Measurements from ENCODE around the gene WDR5B.
"Not testable (repeated sequence)": the region's sequence is repeated elsewhere in the genome, so short reads cannot be mapped to it uniquely, and the experiment has no call there.

Gene WDR5B

DNA sequence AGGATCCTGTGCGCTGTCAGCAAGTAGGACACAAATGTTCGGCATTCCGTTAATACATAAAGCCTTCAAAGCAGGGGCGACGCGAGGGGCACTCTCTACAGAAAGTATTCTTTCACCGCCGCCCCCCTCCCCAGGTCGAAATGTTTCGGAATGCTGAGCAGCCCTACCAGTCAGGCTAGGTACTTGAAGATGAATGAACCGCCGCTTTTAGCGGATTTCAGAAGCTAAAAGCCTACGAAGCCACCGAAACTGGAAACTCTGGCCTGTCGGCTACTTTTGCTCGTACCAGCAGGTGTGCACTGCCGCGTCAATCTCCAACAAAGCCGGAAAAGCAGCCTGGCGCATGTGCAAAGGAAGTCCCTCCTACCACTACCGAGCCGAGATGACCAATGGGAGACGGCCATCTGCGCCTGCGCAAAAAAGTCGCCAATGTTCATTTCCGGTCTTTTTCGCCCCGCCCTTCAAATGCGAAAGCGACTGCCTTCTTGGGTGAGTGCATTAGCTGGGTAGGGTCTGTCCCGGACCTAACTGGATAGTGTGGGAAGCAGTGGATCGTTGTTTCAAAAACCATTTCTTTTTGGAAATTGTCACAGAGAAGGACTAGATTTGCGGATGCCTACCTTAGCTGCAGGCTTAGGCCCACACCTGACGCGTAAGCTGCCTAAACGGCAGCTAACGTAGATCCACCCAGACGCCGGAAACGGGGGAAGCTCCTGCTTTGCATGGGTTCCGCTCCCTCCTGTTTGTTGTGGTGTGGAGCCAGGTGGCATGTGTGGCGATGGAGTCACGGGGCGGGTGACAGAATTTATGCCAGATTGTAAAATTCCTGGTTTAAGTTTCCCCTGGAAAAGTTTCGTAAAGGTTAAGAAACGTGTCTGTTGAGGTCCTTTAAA, at the start of gene WDR5B:
TSS of gene WDR5B (minus strand) at position 301 of the 893 bp plus-strand sequence. CDS start 534 bp downstream, outside the sequence.
- DNase-seq: no peak

DNA sequence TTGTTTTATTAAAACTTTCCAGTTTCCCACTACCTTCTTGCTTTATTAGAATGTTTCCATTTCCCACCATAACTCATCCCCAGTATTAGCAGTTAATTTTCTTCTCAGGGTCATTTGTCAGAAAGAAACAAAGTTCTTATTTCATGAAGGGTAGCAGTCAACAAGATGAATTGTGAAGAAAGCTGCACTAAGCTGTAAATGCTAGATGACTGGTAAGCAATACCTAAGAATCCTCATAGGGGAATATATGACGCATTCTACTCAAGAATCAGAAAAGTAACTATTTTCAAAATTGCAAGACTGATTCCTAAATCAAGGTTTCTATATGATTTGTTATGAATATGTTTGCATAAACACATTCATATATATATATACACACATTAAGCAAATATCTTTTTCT, 48.8 kb upstream of the WDR5B start:
- no peak for DNase-seq

DNA sequence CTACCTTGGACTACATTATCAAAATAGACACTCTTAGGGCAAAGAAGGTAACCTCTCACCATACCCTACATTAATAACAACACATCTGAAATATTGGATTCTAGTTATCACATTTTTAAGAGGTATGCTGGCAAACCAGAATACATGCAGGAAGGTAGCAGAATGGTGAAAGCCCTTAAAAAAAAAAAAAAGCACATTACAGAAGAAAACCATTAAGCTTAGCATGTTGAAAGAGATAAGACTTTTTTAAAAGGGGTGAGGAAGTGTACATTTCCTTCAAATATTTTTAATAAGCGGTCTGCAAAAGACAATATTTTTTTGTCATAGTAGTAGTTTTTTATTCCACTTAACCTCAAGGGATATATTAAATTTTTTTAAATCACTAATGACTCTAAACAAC, 46.5 kb upstream of the WDR5B start:
- no peak for DNase-seq

DNA sequence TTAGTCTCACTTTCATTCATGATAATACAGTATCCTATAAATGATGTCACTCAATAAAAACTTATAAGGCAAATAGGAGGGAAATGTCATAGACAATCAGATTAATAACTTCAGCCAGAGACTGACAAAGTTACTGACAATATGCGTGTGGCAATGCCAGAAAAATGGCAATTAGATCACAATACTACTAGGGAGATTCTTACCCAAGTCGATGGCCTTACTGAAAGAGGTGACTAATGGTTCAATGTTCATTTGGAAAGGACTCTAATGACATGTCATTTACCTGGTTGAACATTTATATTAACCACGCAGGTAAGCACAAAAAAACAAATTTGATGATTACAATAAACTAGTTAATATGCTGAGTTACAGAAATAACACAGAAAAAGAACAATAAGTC, 45.9 kb upstream of the WDR5B start:
- no peak for DNase-seq

DNA sequence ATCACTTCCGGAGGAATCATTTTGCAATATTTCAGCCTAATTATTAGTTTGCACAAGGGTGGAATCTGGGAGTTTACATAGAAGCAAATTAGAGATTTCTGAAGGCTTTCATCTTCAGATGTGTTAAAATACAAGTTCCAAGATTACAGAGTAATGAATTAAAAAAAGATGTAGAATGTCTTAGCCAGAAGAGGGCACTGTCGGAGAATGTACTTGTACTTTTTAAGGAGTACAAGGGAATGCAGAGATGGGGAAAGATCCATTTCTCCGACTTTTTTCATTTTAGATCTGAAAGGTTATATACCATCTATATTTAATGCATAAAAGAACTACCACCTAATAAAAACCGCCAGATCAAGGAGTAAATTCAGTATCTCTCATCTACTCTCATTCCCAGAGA, 43.1 kb upstream of the WDR5B start:
- no peak for DNase-seq

DNA sequence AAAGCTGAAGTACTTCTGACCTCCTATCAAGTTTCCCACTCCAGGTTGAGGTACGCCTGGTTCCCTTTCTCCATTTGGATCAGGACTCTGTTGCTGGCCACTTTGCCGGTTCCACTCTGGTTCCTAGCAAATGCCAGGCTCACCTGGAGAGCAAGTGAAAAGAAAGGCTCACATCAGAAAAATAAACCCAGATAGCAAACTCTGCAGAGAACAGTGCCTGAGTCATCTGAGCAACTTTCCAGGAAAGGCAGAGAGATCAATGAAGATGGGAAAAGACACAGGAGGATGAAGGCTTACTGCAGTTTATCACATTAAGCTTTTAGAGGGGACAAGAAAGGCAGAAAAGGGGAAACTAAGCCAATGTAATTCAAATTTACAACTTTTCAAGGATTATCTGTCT, 41.8 kb upstream of the WDR5B start:
- DNase-seq: no peak

DNA sequence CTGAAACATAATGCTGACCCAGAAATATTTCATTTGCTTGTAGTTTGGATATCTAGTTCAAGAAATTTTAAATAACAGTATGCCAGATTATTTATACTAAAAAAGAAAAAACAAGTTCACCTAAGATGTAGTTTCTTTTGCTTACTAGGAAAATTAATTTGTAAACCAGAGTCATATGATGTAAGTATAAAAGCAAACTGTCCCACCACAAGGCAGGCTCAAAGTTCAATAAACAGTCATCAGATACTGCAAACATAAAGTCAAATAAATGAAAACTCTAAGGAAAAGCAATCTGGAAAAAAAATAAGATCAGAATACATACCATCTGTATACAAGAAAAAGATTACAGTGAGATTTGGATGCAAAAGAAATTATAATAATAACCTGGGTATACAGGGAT, 40.2 kb upstream of the WDR5B start:
- no peak for DNase-seq

DNA sequence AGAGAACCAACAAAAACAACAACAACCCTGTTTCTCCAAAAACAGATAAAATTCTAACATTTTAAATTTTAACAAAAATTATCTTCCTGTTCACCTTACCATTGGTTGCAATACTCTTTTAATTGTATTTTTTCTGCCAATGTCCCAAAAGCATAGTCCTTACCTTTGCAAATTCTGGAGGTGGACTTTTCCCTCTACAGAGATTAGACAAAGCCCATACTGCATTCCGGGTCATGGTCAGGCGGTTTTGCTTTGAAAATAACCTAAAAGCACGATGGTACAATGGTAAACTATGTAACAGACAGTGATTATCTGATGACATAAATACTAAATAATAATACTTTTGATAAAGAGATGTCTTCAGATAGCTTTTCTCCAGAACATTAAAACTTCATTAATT, 35.5 kb upstream of the WDR5B start:
- no peak for DNase-seq

DNA sequence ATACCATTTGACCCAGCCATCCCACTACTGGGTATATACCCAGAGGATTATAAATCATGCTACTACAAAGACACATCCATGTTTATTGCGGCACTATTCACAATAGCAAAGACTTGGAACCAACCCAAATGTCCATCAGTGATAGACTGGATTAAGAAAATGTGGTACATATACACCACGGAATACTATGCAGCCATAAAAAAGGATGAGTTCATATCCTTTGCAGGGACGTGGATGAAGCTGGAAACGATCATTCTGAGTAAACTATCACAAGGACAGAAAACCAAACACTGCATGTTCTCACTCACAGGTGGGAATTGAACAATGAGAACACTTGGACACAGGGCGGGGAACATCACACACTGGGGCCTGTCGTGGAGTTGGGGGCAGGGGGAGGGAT, 32.4 kb upstream of the WDR5B start:
- DNase-seq: not testable (repeated sequence)

DNA sequence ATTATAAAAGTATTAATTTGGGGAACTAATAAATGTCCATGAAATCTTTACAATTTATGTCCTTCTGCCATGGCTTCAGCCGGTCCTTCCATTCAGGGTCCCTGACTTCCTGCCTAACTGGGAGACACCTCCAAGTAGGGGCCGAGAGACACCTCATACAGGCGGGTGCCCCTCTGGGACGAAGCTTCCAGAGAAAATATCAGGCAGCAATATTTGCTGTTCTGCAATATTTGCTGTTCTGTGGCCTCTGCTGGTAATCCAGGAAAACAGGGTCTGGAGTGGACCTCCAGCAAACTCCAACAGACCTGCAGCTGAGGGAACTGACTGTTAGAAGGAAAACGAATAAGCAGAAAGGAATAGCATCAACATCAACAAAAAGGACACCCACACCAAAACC, 28.6 kb upstream of the WDR5B start:
- DNase-seq: not testable (repeated sequence)

DNA sequence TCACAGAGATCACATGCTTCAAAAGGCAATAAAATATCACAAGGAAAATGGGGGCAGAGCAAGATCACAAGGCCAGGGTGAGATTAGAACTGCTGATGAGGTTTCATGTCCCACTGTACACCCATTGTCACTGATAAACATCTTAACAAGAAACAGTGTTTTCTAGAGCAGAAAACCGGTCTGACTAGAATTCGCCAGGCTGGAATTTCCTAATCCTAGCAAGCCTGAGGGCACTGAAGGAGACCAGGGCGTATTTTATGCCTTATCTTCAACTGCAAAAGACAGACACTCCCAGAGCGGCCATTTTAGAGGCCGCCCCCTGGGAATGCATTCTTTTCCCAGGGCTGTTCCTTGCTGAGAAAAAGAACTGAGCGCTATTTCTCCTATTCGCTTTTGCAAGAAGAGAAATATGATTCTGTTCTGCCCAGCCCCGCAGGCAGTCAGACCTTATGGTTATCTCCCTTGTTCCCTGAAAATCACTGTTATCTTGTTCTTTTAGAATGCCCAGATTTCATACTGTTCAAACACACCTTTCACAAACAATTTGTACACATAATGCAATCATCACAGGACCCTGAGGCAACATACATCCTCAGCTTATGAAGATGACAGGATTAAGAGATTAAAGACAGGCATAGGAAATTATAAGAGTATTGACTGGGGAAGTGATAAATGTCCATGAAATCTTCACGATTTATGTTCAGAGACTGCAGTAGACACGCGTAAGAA, 28.1 kb upstream of the WDR5B start:
- peak; percentile 1 for DNase-seq

DNA sequence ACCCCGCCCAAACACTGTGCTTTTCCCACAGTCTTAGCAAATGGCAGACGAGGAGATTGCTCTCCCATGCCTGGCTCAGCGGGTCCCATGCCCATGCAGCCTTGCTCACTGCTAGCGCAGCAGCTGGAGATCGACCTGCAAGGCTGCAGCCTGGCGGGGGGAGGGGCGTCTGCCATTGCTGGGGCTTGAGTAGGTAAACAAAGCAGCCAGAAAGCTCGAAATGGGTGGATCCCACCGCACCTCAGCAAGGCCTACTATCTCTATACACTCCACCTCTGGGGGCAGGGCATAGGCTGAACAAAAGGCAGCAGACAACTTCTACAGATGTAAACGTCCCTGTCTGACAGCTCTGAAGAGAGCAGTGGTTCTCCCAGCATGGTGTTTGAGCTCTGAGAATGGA, 27.2 kb upstream of the WDR5B start:
- DNase-seq: peak; percentile 2

DNA sequence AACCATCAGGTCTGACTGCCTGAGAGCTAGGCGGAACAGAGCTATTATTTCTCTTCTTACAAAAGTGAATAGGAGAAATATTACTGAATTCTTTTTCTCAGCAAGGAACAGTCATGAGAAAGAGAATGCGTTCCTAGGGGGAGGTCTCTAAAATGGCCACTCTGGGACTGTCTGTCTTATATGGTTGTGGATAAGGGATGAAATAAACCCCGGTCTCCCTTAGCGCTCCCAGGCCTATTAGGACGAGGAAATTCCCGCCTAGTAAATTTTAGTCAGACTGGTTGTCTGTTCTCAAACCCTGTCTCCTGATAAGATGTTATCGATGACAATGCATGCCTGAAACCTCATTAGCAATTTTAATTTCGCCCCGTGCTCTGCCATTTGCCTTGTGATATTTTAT, 20.1 kb upstream of the WDR5B start:
- DNase-seq: no peak

DNA sequence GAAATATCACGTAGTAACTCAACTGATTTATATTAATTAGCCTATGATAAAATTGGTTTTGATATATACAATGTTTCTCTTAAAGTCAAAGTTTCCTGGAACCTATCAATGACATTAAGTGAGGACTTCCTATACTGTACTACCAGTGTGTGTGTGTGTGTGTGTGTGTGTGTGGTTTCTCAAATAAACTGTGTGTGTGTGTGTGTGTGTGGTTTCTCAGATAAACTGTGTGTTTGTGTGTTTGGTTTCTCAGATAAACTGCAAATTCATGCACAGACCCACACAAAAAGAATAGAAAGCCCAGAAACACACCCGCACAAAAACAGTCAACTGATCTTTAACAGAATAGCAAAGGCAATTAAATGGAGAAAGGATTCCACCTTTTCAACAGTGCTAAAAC, 14.5 kb upstream of the WDR5B start:
- DNase-seq: no peak

DNA sequence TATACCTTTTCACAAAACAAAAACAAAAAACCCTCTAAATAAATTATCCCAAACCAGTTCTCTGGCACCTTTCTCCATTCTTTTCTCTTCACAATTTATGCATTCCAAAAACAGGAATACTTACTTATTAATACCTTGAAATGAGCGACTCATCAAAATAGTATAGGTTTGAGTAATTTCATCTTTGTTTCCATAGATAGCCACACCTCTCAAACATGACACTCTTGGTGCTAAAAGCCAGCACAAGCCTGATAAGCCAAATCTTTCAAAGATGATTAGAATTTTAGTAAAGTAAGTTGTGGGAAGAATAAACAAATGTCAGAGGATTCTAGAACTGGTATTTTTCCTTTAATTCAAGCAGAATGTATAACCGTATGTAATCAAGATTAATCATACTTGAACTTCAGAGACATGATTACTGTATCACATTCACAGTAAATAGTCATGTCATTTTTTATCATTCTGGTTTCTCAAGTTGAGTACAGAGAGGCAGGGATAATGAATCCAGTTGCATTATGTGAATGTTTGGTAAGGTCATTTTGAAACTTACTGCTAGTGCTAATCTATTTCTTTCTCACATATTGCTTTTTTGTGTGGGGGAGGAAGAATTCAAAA, 12.1 kb upstream of the WDR5B start:
- no peak for DNase-seq

DNA sequence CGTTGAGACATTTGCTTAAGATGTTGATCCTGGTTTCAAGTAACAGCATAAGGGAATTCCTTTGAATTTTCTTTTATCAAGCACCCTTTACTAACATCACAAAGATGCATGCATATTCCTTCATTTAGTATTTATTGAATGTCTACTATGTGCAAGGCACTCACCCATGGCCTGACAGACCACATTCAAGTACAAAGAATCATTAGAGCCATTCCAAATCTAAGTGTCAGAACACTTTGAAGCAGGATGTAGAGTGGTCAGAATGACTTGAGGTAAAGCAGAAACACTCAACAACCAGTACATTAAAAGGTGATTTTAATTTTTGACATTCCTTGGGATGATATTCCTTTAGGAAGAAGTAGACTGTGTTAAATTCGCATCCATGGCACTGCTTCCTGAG, 6.0 kb upstream of the WDR5B start:
- no peak for DNase-seq

DNA sequence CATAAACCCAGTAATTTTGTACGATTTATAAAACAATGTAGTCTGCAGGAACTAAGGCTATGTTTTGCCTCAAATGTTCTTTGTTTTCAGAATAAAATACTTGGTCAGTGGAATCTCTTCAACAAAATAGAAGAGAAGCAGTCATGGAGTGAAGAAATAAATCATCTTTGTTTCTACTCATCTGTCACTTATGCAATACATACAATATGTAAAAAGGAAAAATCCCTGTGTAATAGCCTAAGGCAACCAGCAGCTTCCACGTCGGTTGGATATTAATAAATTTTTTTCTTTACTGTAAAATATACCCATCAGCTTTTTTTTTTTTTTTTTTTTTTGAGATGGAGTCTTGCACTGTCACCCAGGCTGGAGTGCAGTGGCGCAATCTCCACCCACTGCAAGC, 5.2 kb upstream of the WDR5B start:
- DNase-seq: no peak

DNA sequence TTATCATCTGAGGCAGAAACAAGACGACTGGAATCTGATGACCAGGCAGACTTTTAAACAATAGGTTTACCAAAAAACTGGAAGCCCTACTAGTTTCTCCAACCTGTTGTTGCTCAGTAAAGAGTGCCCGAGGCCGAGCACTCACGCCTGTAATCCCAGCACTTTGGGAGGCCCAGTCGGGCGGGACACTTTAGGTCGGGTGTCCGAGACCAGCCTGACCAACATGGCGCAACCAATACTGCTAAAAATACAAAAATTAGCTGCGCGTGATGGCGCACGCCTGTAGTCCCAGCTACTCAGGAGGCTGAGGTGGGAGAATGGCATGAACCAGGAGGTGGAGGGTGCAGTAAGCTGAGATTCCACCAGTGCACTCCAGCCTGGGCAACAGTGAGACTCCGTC, 1.1 kb upstream of the WDR5B start:
- no peak for DNase-seq

DNA sequence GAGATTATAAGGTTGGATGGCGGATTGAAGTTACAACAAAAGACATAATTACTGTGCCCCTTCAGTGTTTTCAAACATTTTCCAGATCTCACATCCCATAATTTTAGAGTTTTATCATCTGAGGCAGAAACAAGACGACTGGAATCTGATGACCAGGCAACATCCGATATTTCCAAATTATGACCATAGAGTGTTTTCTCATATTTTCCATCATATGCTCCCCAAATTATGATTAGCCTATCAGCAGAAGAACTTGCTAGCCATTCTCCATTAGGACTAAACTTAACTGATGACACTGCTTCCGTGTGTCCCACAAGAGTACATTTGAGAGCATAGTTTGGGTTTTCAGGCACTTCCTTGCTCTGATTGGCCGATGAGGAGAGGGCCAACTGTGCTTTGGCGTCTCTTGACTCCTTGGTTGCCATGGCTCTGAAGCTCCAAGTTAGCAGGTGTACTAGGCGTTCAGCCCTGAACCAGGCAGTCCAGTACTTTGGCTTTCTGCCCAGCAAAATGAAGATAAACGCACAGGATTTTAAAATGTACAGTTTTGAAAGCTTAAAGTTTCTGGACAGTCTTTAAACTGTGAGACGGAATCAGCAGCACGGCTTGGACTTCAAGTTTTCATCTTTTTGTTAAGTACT, 638 bp downstream of the WDR5B start:
- DNase-seq: no peak

DNA sequence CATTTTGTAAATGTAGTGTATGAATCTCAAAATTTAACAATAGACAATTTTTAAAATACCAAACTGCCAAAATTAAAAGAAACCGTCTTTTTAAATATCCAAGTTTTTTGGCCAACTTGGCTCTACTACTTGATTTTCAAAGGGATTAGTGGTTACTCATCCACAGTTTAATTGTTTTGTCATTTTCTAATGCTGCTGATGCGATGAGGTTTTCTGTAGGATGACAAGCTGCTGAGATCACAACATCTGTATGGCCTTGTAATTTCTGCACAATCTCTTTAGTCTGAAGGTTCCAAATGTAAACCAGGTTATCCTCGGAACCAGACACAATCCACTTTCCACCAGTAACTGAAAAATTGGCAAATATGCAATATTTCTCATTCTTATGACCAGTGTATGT, 1.5 kb downstream of the WDR5B start:
- no peak for DNase-seq

DNA sequence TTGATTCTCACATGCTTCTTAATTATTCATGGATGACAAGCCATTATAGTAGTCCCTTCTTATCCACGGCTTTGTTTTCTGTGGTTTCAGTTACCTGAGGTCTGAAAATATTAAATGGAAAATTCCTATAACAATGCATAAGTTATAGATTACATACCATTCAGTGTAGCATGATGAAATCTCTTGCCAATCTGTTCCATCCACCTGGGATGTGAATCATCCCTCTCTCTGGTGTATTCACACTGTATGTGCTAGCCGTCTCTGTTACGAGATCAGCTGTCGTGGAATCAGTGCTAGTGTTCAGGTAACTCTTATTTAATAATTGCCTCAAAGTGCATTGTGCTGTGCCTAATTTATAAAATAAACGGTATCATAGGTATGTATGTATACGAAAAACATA, 5.2 kb downstream of the WDR5B start:
- DNase-seq: no peak

DNA sequence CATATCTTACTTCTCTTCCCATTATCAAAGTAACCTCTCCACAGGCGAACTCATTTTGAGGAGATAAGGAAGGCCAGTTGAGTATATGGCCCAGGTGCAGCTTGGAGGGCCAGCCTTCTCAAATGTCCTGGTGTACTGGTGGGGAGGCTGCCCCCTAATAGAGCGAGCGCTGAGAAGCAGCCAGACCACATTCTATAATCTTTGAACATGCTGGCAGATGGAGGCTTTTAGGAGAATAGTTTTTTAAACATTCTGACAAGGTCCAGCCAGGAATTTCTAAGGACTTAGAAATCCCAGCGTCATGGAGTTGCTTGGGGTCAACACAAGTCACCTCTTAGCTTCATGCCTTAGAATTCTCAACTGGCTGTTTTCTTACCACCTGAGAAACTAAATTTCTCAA, 5.8 kb downstream of the WDR5B start:
- DNase-seq: no peak

DNA sequence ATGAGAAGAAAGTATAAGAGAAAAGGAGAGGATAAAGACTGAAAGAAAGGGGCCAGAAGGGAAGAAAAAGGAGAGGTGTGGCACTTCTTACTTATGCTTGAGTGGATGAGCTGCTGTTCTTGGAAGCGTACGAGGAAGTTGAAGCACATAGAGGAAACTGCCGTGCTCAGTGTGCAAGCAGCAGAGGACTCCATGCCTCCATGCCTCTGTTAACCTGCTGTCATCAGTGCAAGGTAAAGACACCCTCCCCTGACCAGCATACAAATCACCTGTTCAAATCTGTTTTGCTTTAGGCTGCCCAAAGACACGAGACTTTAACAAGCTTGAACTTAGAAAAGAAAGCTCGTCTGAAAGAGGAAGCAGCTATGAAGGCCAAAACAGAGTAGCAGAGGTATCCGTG, 6.4 kb downstream of the WDR5B start:
- DNase-seq: no peak

DNA sequence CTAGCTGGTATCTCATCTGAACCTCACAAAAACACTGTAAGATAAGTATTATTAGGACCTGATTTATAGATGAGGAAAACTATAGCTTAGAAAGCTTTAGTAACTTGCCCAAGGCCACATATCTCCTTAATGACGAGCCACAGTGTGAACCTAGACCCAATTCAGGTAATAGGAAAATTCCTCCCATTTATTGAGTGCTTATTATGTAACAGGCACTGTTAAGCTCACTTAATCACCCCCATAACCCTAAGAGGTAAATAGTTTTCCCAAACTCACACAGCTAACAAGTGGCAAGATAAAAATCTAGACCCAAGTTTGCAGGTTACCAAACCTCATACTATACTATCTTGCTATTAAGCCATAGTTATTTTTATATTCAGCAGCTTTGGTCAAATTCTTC, 7.9 kb downstream of the WDR5B start:
- DNase-seq: no peak
